Uterus (tissue), 4 donors: Measurements from ENCODE around the gene APOL1. TPM values are rescaled to one million over a fixed set of nuclear protein-coding genes. Genes with fewer than 3 reads are reported as not detected.

Source experiments
- DNase-seq, 2 donors: peaks; one replicate each; pipeline ENCODE4 v3.0.0-alpha.2; 2019 to 2020
- H3K27ac ChIP-seq, 2 donors: fragments of 200-600 bp; sonication (generic); 1 replicate in 1 of 2; 2 replicates in 1 of 2; pipeline ENCODE4 v1.5.1; 2016 to 2018
- H3K27me3 ChIP-seq, 2 donors: fragments of 200-600 bp; sonication (generic); one replicate each; pipeline ENCODE4 v1.5.1; 2018 to 2019; ENCODE audit warnings: control low read depth in 1 of 2
- H3K36me3 ChIP-seq, 2 donors: fragments of 200-600 bp; sonication (generic); one replicate each; pipeline ENCODE4 v1.5.1; 2019; ENCODE audit warnings: control low read depth in 1 of 2
- H3K4me1 ChIP-seq, 2 donors: fragments of 200-600 bp; sonication (generic); one replicate each; pipeline ENCODE4 v1.5.1; 2018 to 2019; ENCODE audit warnings: control low read depth in 1 of 2
- H3K4me3 ChIP-seq, 2 donors: fragments of 200-600 bp; sonication (generic); 1 replicate in 1 of 2; 2 replicates in 1 of 2; pipeline ENCODE4 v1.5.1; 2018 to 2019; ENCODE audit warnings: mild to moderate bottlenecking in 1 of 2
- H3K9me3 ChIP-seq, 2 donors: fragments of 200-600 bp; sonication (generic); one replicate each; pipeline ENCODE4 v1.5.1; 2019; ENCODE audit warnings: control low read depth in 1 of 2
- POLR2A ChIP-seq, 2 donors: fragments of 450-650 bp; IDR thresholded peaks; one replicate each; pipeline ENCODE4 v1.6.1; 2016; ENCODE audit warnings: antibody characterized with exemption in 2 of 2, mild to moderate bottlenecking in 1 of 2, moderate library complexity in 1 of 2
- intact Hi-C: fragments of 100-400 bp; cut with DNase I; formaldehyde crosslinking; loops from one replicate; pipeline ENCODE4 v1.15.1; 2023; ENCODE audit warnings: low total_unique reads
- total RNA-seq, 4 donors: library from RNA; depleted of rRNA in 3 of 4; stranded (reverse); fragments of >200 nt in 3 of 4; gene quantifications; one replicate each; pipeline versions ENCODE4 v1.1.0 to v1.2.4, GENCODE V29; 2014 to 2023
- TF ChIP-seq, protein P1 (sequence below), 4 experiments: fragments of 200-600 bp in 2 of 4; fragments of 450-650 bp in 2 of 4; sonication (generic) in 2 of 4; IDR thresholded peaks; one replicate each; pipeline ENCODE4 v1.5.1; 2016 to 2019; ENCODE audit warnings: antibody characterized with exemption in 4 of 4, mild to moderate bottlenecking in 2 of 4, moderate library complexity in 1 of 4
- donor health status: DM: yes; HTN: yes; CAD: no.

The APOL1 gene
- total RNA-seq, 4 donors from 2014 or later = 9.8 to 89.7 (median 19.9) TPM

- Histone ChIP-seq H3K27ac (no peak overlapping the region), H3K36me3 (no peaks in the 10 kb centered on the region), H3K4me1 (no peaks in the 10 kb centered on the region), H3K27me3 (no peaks in the 10 kb centered on the region), H3K4me3 (no peak overlapping the region), H3K9me3 (no peaks in the 10 kb centered on the region)
- DNase-seq = peak in 1 of 2 donors; percentile 62
- TF ChIP-seq POLR2A (IDR thresholded peaks at IDR 0.05) = no peak
- TF ChIP-seq, protein P1, sequence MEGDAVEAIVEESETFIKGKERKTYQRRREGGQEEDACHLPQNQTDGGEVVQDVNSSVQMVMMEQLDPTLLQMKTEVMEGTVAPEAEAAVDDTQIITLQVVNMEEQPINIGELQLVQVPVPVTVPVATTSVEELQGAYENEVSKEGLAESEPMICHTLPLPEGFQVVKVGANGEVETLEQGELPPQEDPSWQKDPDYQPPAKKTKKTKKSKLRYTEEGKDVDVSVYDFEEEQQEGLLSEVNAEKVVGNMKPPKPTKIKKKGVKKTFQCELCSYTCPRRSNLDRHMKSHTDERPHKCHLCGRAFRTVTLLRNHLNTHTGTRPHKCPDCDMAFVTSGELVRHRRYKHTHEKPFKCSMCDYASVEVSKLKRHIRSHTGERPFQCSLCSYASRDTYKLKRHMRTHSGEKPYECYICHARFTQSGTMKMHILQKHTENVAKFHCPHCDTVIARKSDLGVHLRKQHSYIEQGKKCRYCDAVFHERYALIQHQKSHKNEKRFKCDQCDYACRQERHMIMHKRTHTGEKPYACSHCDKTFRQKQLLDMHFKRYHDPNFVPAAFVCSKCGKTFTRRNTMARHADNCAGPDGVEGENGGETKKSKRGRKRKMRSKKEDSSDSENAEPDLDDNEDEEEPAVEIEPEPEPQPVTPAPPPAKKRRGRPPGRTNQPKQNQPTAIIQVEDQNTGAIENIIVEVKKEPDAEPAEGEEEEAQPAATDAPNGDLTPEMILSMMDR (IDR thresholded peaks at IDR 0.05) = peak; percentile 49 to 72 (median 62)
- intact Hi-C loops = no loop called here
These were observed 30.9 kb upstream of the APOL1 start for GRCh38 chr22:36221799-36222751.

GRCh38 chr22:36222887-36223450, 30.0 kb upstream of the APOL1 start:
- Histone ChIP-seq H3K4me1 (no peaks in the 10 kb centered on the region), H3K27ac (no peak overlapping the region), H3K36me3 (no peaks in the 10 kb centered on the region), H3K4me3 (no peak overlapping the region), H3K27me3 (no peaks in the 10 kb centered on the region), H3K9me3 (no peaks in the 10 kb centered on the region)
- TF ChIP-seq, protein P1 (IDR thresholded peaks at IDR 0.05) = no peak
- no peak for TF ChIP-seq POLR2A (IDR thresholded peaks at IDR 0.05)
- intact Hi-C loops = no loop called here
- DNase-seq = no peak

GRCh38 chr22:36223504-36223903, 29.4 kb upstream of the APOL1 start:
- Histone ChIP-seq H3K27me3 (no peaks in the 10 kb centered on the region), H3K36me3 (no peaks in the 10 kb centered on the region), H3K27ac (no peak overlapping the region), H3K4me3 (no peak overlapping the region), H3K4me1 (no peaks in the 10 kb centered on the region), H3K9me3 (no peaks in the 10 kb centered on the region)
- intact Hi-C loops = no loop called here
- TF ChIP-seq, protein P1 (IDR thresholded peaks at IDR 0.05) = no peak
- TF ChIP-seq POLR2A (IDR thresholded peaks at IDR 0.05) = no peak
- DNase-seq = no peak

- H3K27me3 ChIP-seq = no peaks in the 10 kb centered on the region
- intact Hi-C loops = no loop called here
- no peaks in the 10 kb centered on the region for H3K4me1 ChIP-seq
- H3K9me3 ChIP-seq = no peaks in the 10 kb centered on the region
- TF ChIP-seq, protein P1 (IDR thresholded peaks at IDR 0.05) = no peak
- TF ChIP-seq POLR2A (IDR thresholded peaks at IDR 0.05) = no peak
- H3K36me3 ChIP-seq = no peaks in the 10 kb centered on the region
- DNase-seq = no peak
- no peak overlapping the region for H3K27ac ChIP-seq
- no peak overlapping the region for H3K4me3 ChIP-seq
These were observed 28.7 kb upstream of the APOL1 start for GRCh38 chr22:36224245-36224644.

DNA sequence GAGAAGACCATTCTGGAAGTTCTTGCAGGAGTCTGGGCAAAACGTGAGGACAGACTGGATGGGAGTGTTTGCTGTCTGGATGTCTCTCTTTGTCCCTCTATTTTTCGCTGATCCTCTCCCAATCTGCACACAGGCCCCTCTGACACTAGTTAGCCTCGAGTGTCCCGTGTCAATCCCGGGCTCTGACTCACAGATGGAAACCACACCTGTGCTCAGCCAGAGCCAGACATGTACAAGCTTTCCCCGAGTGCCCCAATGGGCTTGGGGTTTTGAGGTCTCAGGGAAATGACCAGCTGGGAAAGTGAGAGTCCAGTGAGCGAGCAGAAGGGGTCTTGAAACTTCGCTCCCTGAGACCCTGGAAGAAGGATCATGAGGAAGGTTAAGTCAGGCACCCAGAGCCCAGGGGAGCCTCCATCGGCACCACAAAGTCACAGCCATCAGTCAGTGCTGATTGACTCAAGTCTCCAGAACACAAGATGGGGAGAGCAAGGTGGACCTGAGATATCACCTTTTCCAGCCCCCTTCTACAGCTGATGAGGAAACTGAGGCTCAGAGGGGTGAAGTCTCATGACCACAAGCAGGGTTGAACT, 27.5 kb upstream of the APOL1 start:
- Histone ChIP-seq H3K36me3 (no peaks in the 10 kb centered on the region), H3K4me3 (no peak overlapping the region), H3K4me1 (no peaks in the 10 kb centered on the region), H3K27ac (no peak overlapping the region), H3K9me3 (no peaks in the 10 kb centered on the region), H3K27me3 (no peaks in the 10 kb centered on the region)
- intact Hi-C loops = no loop called here
- DNase-seq = no peak
- TF ChIP-seq POLR2A (IDR thresholded peaks at IDR 0.05) = no peak
- TF ChIP-seq, protein P1 (IDR thresholded peaks at IDR 0.05) = no peak
